Activated T-helper 1 cell treated with Interleukin-2 at 50 U/mL for 16 hours (primary cell): ENCODE measurements around the gene ITSN1.
"Not testable (repeated sequence)": the region's sequence is repeated elsewhere in the genome, so short reads cannot be mapped to it uniquely, and the experiment has no call there.

Experiments
- DNase-seq: peaks from one replicate; pipeline ENCODE4 v3.0.0-alpha.2; 2020; ENCODE audit warnings: low read depth

ITSN1 gene

GRCh38 chr21:33651965-33652680, 9.8 kb downstream of the ITSN1 start:
- no peak for DNase-seq

- DNase-seq: no peak
Measured at GRCh38 chr21:33654412-33654811, 12.1 kb downstream of the ITSN1 start.

GRCh38 chr21:33655588-33656221, 13.4 kb downstream of the ITSN1 start:
- no peak for DNase-seq

- no peak for DNase-seq
Measured at GRCh38 chr21:33657124-33657820, 15.0 kb downstream of the ITSN1 start.

GRCh38 chr21:33658919-33659567, 16.7 kb downstream of the ITSN1 start:
- DNase-seq: no peak

- no peak for DNase-seq
Measured at GRCh38 chr21:33659568-33659949, 17.3 kb downstream of the ITSN1 start.

GRCh38 chr21:33660406-33660805, 18.1 kb downstream of the ITSN1 start:
- no peak for DNase-seq

- DNase-seq: no peak
Measured at GRCh38 chr21:33661146-33661545, 18.8 kb downstream of the ITSN1 start.

GRCh38 chr21:33662046-33662445, 19.7 kb downstream of the ITSN1 start:
- no peak for DNase-seq

- no peak for DNase-seq
Measured at GRCh38 chr21:33663241-33663640, 20.9 kb downstream of the ITSN1 start.

GRCh38 chr21:33664135-33664534, 21.8 kb downstream of the ITSN1 start:
- DNase-seq: no peak

GRCh38 chr21:33666153-33666552, 23.9 kb downstream of the ITSN1 start:
- DNase-seq: no peak

GRCh38 chr21:33667636-33668035, 25.3 kb downstream of the ITSN1 start:
- no peak for DNase-seq

GRCh38 chr21:33668180-33668579, 25.9 kb downstream of the ITSN1 start:
- no peak for DNase-seq

GRCh38 chr21:33668620-33669019, 26.3 kb downstream of the ITSN1 start:
- no peak for DNase-seq

- DNase-seq: no peak
Measured at GRCh38 chr21:33670076-33670978, 28.0 kb downstream of the ITSN1 start.

- DNase-seq: no peak
Measured at GRCh38 chr21:33673473-33673872, 31.2 kb downstream of the ITSN1 start.

- no peak for DNase-seq
Measured at GRCh38 chr21:33674226-33674625, 31.9 kb downstream of the ITSN1 start.

- DNase-seq: not testable (repeated sequence)
Measured at GRCh38 chr21:33676666-33677065, 34.4 kb downstream of the ITSN1 start.

GRCh38 chr21:33677450-33677849, 35.1 kb downstream of the ITSN1 start:
- no peak for DNase-seq

- DNase-seq: no peak
Measured at GRCh38 chr21:33680870-33681269, 38.6 kb downstream of the ITSN1 start.
